Brain microvascular endothelial cell (primary cell): ENCODE data around the gene FGF18.
"Not testable (repeated sequence)": the region's sequence is repeated elsewhere in the genome, so short reads cannot be mapped to it uniquely, and the experiment has no call there.

Source experiments
- DNase-seq: peaks from one replicate; pipeline ENCODE4 v3.0.0-alpha.2; 2020
- H3K27ac ChIP-seq: fragments of 250-450 bp; sonication (Bioruptor Pico); 2 replicates; pipeline ENCODE4 v1.5.1; 2020; ENCODE audit warnings: mild to moderate bottlenecking, moderate library complexity
- H3K27me3 ChIP-seq: fragments of 250-450 bp; sonication (Bioruptor Pico); replicated peaks from 2 replicates; pipeline ENCODE4 v1.5.1; 2020; ENCODE audit warnings: mild to moderate bottlenecking
- H3K36me3 ChIP-seq: fragments of 250-450 bp; sonication (Bioruptor Pico); replicated peaks from 2 replicates; pipeline ENCODE4 v1.5.1; 2020; ENCODE audit warnings: mild to moderate bottlenecking
- H3K4me3 ChIP-seq: 2 replicates; pipeline ENCODE4 v1.5.1; 2011; ENCODE audit warnings: low read depth, mild to moderate bottlenecking, control low read depth, low read length, moderate library complexity
- in situ Hi-C: cut with HindIII; loops from 2 replicates; pipeline ENCODE4 v1.10.0; 2017; ENCODE audit warnings: low sequenced_read_pairs, low pct_ligation_motif_present
- TF ChIP-seq, protein P1 (sequence below): IDR thresholded peaks from 2 replicates; pipeline ENCODE4 v1.5.1; 2011; ENCODE audit warnings: low read depth, mild to moderate bottlenecking, moderate library complexity, low read length, control low read depth, inconsistent platforms; ENCODE audit errors: missing control alignments

The FGF18 gene

DNA sequence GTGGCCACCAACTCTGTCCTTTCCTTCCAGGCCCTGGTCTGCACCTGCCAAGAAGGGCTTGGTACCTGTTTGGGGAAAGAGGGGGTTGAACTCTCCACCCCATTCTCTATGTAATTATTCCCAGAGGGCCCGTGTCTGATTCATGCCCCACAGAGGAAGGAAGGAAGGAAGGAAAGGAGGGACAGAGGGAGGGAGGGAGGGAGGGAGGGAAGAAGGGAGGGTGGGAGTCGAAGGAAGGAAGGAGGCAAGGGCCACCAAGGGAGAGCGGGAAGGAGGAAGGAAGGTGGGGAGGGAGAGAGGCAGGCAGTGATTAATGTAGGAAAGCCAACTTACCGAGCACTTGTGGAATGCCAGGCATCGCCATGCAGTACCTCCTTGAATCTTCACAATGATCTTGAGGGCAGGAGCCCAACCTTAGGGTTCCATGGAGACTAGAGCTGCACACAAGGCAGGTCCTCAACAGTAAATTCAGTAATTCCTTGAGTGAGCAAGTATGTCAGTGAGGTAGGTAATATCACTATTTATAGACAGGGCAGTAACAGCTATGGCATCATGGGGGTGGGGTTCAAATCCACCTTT is 75.8 kb downstream of the FGF18 start:
- no peak overlapping the region for H3K27ac ChIP-seq
- in situ Hi-C loops = no loop called here
- TF ChIP-seq, protein P1, sequence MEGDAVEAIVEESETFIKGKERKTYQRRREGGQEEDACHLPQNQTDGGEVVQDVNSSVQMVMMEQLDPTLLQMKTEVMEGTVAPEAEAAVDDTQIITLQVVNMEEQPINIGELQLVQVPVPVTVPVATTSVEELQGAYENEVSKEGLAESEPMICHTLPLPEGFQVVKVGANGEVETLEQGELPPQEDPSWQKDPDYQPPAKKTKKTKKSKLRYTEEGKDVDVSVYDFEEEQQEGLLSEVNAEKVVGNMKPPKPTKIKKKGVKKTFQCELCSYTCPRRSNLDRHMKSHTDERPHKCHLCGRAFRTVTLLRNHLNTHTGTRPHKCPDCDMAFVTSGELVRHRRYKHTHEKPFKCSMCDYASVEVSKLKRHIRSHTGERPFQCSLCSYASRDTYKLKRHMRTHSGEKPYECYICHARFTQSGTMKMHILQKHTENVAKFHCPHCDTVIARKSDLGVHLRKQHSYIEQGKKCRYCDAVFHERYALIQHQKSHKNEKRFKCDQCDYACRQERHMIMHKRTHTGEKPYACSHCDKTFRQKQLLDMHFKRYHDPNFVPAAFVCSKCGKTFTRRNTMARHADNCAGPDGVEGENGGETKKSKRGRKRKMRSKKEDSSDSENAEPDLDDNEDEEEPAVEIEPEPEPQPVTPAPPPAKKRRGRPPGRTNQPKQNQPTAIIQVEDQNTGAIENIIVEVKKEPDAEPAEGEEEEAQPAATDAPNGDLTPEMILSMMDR = no peak
- H3K4me3 ChIP-seq = no peak overlapping the region
- no peaks in the 10 kb centered on the region for H3K27me3 ChIP-seq
- DNase-seq = no peak
- H3K36me3 ChIP-seq = no peaks in the 10 kb centered on the region

DNA sequence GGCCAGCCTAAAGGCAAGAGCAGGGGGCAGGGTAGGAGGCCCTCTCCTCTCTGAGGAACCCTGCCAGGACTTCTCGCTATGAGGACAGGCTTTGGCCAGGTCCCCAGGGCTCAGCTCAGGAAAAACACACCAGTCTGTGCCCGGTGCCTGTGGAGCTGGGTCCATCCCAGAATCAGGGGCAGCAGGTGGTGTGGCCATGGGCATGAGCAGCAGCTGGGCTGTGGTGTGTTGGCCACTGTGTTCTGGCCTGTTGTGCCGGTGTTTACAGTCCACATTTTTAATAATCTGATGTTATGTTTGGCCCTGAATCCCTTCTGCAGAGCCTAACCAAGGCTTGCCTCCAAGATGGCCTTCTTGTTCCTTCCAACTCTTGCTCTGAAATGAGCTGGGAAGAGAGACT is 77.0 kb downstream of the FGF18 start:
- no peak for DNase-seq
- H3K27ac ChIP-seq = no peak overlapping the region
- TF ChIP-seq, protein P1 = no peak
- H3K36me3 ChIP-seq = no peaks in the 10 kb centered on the region
- no peak overlapping the region for H3K4me3 ChIP-seq
- in situ Hi-C loops = no loop called here
- H3K27me3 ChIP-seq = no peaks in the 10 kb centered on the region

DNA sequence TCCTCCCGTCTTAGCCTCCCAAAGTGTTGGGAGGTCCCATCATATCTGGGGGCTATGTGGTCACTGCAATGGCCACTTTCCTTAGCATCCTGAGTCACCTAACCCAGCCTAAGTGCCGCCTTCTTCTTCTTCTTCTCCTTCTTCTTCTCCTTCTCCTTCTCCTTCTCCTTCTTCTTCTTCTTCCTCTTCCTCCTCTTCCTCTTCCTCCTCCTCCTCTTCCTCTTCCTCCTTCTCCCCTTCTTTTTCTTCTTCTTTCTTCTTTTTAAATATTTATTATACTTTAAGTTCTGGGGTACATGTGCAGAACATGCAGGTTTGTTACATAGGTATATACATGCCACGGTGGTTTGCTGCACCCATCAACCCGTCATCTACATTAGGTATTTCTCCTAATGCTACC is 78.0 kb downstream of the FGF18 start:
- in situ Hi-C loops, H3K27me3 ChIP-seq, H3K27ac ChIP-seq, H3K36me3 ChIP-seq, DNase-seq, H3K4me3 ChIP-seq: not testable (repeated sequence)

DNA sequence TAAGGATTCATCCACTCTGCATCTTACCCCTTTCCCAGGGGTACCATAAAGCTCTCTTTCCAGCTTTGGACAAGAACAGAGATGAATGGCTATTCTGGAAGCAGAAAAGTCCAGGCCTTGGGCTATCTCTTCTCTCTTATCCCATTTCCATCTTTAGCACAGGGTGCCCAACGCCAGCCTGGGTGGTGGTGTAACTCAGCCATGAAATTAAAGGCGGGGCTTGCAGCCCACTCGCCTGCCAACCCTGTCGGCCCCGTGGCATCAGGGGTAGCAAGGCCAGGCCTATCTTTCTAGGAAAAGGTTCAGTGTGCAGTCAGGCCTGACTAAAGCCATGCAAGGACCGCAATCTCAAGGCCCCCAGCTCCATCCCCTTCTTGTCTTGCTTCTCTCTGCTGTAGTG is 78.7 kb downstream of the FGF18 start:
- DNase-seq = no peak
- Histone ChIP-seq H3K4me3 (no peak overlapping the region), H3K27ac (no peak overlapping the region), H3K27me3 (no peaks in the 10 kb centered on the region), H3K36me3 (no peaks in the 10 kb centered on the region)
- TF ChIP-seq, protein P1 = no peak
- in situ Hi-C loops = no loop called here

DNA sequence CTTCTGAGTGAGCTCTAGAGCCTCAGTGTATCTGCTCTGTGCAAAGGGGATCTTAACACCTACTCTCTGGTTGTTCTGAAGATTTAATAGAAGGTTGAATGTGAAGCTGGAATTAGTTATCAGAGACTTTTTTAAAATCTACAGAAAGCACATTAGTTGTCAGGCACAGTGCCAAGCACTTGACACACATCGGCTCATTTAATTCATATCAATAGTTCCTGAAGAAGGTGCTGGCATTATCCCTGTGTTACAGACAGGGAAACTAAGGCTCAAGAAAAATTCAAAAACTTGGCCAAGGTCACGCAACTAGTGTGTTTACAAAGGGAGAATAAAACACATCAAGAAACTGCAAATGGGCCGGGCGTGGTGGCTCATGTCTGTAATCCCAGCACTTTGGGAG is 80.2 kb downstream of the FGF18 start:
- H3K4me3 ChIP-seq = no peak overlapping the region
- in situ Hi-C loops = no loop called here
- no peak for DNase-seq
- no peaks in the 10 kb centered on the region for H3K36me3 ChIP-seq
- TF ChIP-seq, protein P1 = no peak
- no peaks in the 10 kb centered on the region for H3K27me3 ChIP-seq
- H3K27ac ChIP-seq = no peak overlapping the region

DNA sequence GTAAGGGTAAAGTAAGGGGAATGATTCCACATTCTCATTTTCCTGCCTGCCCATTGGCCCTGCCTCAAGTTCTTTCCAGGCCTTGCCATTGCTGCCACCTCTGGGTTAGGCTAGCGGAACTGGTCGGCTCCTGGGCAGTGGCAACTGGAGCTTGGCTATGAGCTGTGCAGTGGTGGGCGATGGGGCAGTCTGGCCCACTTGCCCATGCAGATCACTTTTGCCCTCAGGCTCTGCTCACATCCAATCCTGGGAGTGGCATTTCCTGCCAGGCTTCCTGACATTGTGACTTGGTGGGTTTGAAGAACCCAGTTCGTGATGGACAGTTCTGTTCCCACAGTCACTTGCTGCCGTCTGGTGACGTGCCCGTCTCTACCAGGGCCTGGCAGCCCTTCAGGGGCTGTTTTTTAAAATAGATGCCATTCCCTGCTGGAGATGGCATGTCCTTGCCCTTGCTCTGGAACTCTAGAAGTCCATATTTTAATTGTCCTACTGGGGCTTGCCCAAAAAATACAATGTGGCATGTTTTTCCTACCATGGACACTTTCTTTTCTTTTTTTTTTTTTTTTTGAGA is 86.1 kb downstream of the FGF18 start:
- TF ChIP-seq, protein P1 = no peak
- no peak overlapping the region for H3K4me3 ChIP-seq
- in situ Hi-C loops = no loop called here
- DNase-seq = no peak
- H3K27ac ChIP-seq = no peak overlapping the region
- no peaks in the 10 kb centered on the region for H3K27me3 ChIP-seq
- no peaks in the 10 kb centered on the region for H3K36me3 ChIP-seq
